ENCODE measurements around the gene HECA. TPM values are rescaled to one million over a fixed set of nuclear protein-coding genes. Genes with fewer than 3 reads are reported as not detected.

HECA gene
- total RNA-seq, 2 donors from 2014 or later = 5.6 to 6.0 TPM

- Histone ChIP-seq H3K27ac (ENCODE audit: low read depth, low read length) (no peak overlapping the region), H3K4me3 (ENCODE audit: low read length) (no peak overlapping the region), H3K9me3 (ENCODE audit: control insufficient read depth, low read length) (no peaks in the 10 kb centered on the region), H3K9ac (ENCODE audit: extremely low read depth, low read length, poor library complexity, severe bottlenecking) (no peak overlapping the region), H3K27me3 (ENCODE audit: control insufficient read depth, insufficient read depth, low read length, poor library complexity, severe bottlenecking) (no peaks in the 10 kb centered on the region), H3K36me3 (ENCODE audit: control insufficient read depth, insufficient read depth, low read length) (no peaks in the 10 kb centered on the region), H3K4me1 (ENCODE audit: control insufficient read depth, insufficient read depth, low read length) (no peaks in the 10 kb centered on the region)
- no peak overlapping the region for H3K4me3 Mint-ChIP-seq
- no peaks in the 10 kb centered on the region for H3K27me3 Mint-ChIP-seq (ENCODE audit: insufficient read depth)
- H3K9me3 Mint-ChIP-seq = no peaks in the 10 kb centered on the region
- no peak for DNase-seq
- 79% methylated on average over 3 of the region's 3 CpGs; no CpG with 5 or more reads in 1 of the 2 experiments for WGBS, 2 experiments (ENCODE audit: insufficient coverage in 1 of 2, insufficient read length in 1 of 2)
- H3K36me3 Mint-ChIP-seq (ENCODE audit: low read depth) = no peaks in the 10 kb centered on the region
- peaks cover 17% of the 10 kb centered on the region for H3K4me1 Mint-ChIP-seq
- no peak overlapping the region for H3K27ac Mint-ChIP-seq
- no peak for TF ChIP-seq CTCF (conservative IDR thresholded peaks at IDR 0.05)
Observed at GRCh38 chr6:139145661-139146060, 10.8 kb downstream of the HECA start.

- H3K4me3 Mint-ChIP-seq = no peak overlapping the region
- Histone ChIP-seq H3K9me3 (ENCODE audit: control insufficient read depth, low read length) (no peaks in the 10 kb centered on the region), H3K27ac (ENCODE audit: low read depth, low read length) (no peak overlapping the region), H3K27me3 (ENCODE audit: control insufficient read depth, insufficient read depth, low read length, poor library complexity, severe bottlenecking) (no peaks in the 10 kb centered on the region), H3K36me3 (ENCODE audit: control insufficient read depth, insufficient read depth, low read length) (no peaks in the 10 kb centered on the region), H3K4me3 (ENCODE audit: low read length) (no peak overlapping the region), H3K4me1 (ENCODE audit: control insufficient read depth, insufficient read depth, low read length) (no peaks in the 10 kb centered on the region), H3K9ac (ENCODE audit: extremely low read depth, low read length, poor library complexity, severe bottlenecking) (no peak overlapping the region)
- no peak for TF ChIP-seq CTCF (conservative IDR thresholded peaks at IDR 0.05)
- peaks cover 19% of the 10 kb centered on the region for H3K4me1 Mint-ChIP-seq
- H3K27me3 Mint-ChIP-seq (ENCODE audit: insufficient read depth) = no peaks in the 10 kb centered on the region
- WGBS, 2 experiments (ENCODE audit: insufficient coverage in 1 of 2, insufficient read length in 1 of 2) = 92 to 97% methylated on average over 4 to 5 of the region's 5 CpGs
- DNase-seq = no peak
- H3K27ac Mint-ChIP-seq = no peak overlapping the region
- H3K9me3 Mint-ChIP-seq = no peaks in the 10 kb centered on the region
- no peaks in the 10 kb centered on the region for H3K36me3 Mint-ChIP-seq (ENCODE audit: low read depth)
Observed at GRCh38 chr6:139146317-139146726, 11.4 kb downstream of the HECA start.

GRCh38 chr6:139147628-139148027 lies 12.7 kb downstream of the HECA start:
- Histone ChIP-seq H3K9me3 (ENCODE audit: control insufficient read depth, low read length) (no peaks in the 10 kb centered on the region), H3K36me3 (ENCODE audit: control insufficient read depth, insufficient read depth, low read length) (no peaks in the 10 kb centered on the region), H3K4me3 (ENCODE audit: low read length) (no peak overlapping the region), H3K27me3 (ENCODE audit: control insufficient read depth, insufficient read depth, low read length, poor library complexity, severe bottlenecking) (no peaks in the 10 kb centered on the region), H3K4me1 (ENCODE audit: control insufficient read depth, insufficient read depth, low read length) (no peaks in the 10 kb centered on the region), H3K27ac (ENCODE audit: low read depth, low read length) (no peak overlapping the region), H3K9ac (ENCODE audit: extremely low read depth, low read length, poor library complexity, severe bottlenecking) (no peak overlapping the region)
- no peak for DNase-seq
- peaks cover 20% of the 10 kb centered on the region for H3K4me1 Mint-ChIP-seq
- no peak for TF ChIP-seq CTCF (conservative IDR thresholded peaks at IDR 0.05)
- H3K27me3 Mint-ChIP-seq (ENCODE audit: insufficient read depth) = no peaks in the 10 kb centered on the region
- H3K27ac Mint-ChIP-seq = no peak overlapping the region
- 95% methylated on average over 2 to 4 of the region's 4 CpGs for WGBS, 2 experiments (ENCODE audit: insufficient coverage in 1 of 2, insufficient read length in 1 of 2)
- H3K9me3 Mint-ChIP-seq = no peaks in the 10 kb centered on the region
- H3K4me3 Mint-ChIP-seq = no peak overlapping the region
- no peaks in the 10 kb centered on the region for H3K36me3 Mint-ChIP-seq (ENCODE audit: low read depth)
